WTC11 (cell line): ENCODE results near the gene NLRP1. TPM values are rescaled to one million over a fixed set of nuclear protein-coding genes. Genes with fewer than 3 reads are reported as not detected.

Source experiments
- ATAC-seq: fragments of 200-7000 bp; cut with Tn5 transposase; 2 replicates; pipeline ENCODE4 v1.10.0; 2021; ENCODE audit warnings: mild to moderate bottlenecking, moderate library complexity
- CTCF ChIA-PET: fragments of 300-600 bp; sonication (Branson Sonifier 250); formaldehyde crosslinking; loops from one replicate; lab custom pipeline; 2021; ENCODE audit warnings: antibody characterized with exemption; lab: Charles Lee
- POLR2A ChIA-PET: fragments of 350-600 bp; sonication (Branson Sonifier 250); formaldehyde crosslinking; loops from one replicate; lab custom pipeline; 2021; ENCODE audit warnings: antibody characterized with exemption; lab: Charles Lee
- DNase-seq: peaks from one replicate; pipeline ENCODE4 v3.0.0; 2021; ENCODE audit warnings: low spot score
- H3K27ac Mint-ChIP-seq: 2 replicates; pipeline ENCODE4 v1.8.0; 2021; ENCODE audit warnings: mixed read lengths
- H3K27me3 Mint-ChIP-seq: 2 replicates; pipeline ENCODE4 v1.8.0; 2021; ENCODE audit warnings: low read depth, mild to moderate bottlenecking, moderate library complexity, mixed read lengths
- H3K36me3 Mint-ChIP-seq: 2 replicates; pipeline ENCODE4 v1.8.0; 2021; ENCODE audit warnings: mixed read lengths
- H3K4me1 Mint-ChIP-seq: 2 replicates; pipeline ENCODE4 v1.8.0; 2022; ENCODE audit warnings: mixed read lengths
- H3K4me3 Mint-ChIP-seq: 2 replicates; pipeline ENCODE4 v1.8.0; 2021; ENCODE audit warnings: mild to moderate bottlenecking, moderate library complexity, mixed read lengths
- H3K9me3 Mint-ChIP-seq: 2 replicates; pipeline ENCODE4 v1.8.0; 2021; ENCODE audit warnings: mixed read lengths
- CREB1 ChIP-seq: sonication (generic); formaldehyde crosslinking; IDR thresholded peaks from 2 replicates; pipeline ENCODE4 v1.8.0; 2023; ENCODE audit warnings: mild to moderate bottlenecking, missing genetic modification reagents
- CREM ChIP-seq: sonication (generic); formaldehyde crosslinking; IDR thresholded peaks from 2 replicates; pipeline ENCODE4 v1.8.1; 2022; ENCODE audit warnings: mild to moderate bottlenecking, missing genetic modification reagents, moderate library complexity
- GRHL2 ChIP-seq: fragments of 250-450 bp; sonication (Bioruptor Pico); IDR thresholded peaks from 2 replicates; pipeline ENCODE4 v1.8.0; 2022; ENCODE audit warnings: mild to moderate bottlenecking, moderate library complexity; ENCODE audit not compliant: insufficient replicate concordance, severe bottlenecking
- JAZF1 ChIP-seq: fragments of 250-450 bp; sonication (Bioruptor Pico); IDR thresholded peaks from 2 replicates; pipeline ENCODE4 v1.9.0; 2021; ENCODE audit warnings: moderate library complexity, mild to moderate bottlenecking, inconsistent platforms
- MXD4 ChIP-seq: fragments of 250-450 bp; sonication (Bioruptor Pico); IDR thresholded peaks from 2 replicates; pipeline ENCODE4 v1.8.0; 2021; ENCODE audit warnings: mild to moderate bottlenecking, moderate library complexity, borderline replicate concordance
- NFATC4 ChIP-seq: fragments of 250-450 bp; sonication (Bioruptor Pico); IDR thresholded peaks from 2 replicates; pipeline ENCODE4 v1.9.0; 2021; ENCODE audit warnings: mild to moderate bottlenecking
- NFYB ChIP-seq: sonication (generic); formaldehyde crosslinking; conservative IDR thresholded peaks from 2 replicates; pipeline ENCODE4 v1.8.0; 2022; ENCODE audit warnings: low read depth, missing genetic modification reagents
- RELA ChIP-seq: sonication (generic); formaldehyde crosslinking; IDR thresholded peaks from 2 replicates; pipeline ENCODE4 v1.8.1; 2022; ENCODE audit warnings: missing genetic modification reagents, mild to moderate bottlenecking, borderline replicate concordance
- SMAD4 ChIP-seq: sonication (generic); formaldehyde crosslinking; IDR thresholded peaks from 2 replicates; pipeline ENCODE4 v1.8.0; 2022; ENCODE audit warnings: mild to moderate bottlenecking, missing genetic modification reagents
- ZNF219 ChIP-seq: sonication (generic); formaldehyde crosslinking; IDR thresholded peaks from 2 replicates; pipeline ENCODE4 v1.8.0; 2023; ENCODE audit warnings: missing genetic modification reagents, mild to moderate bottlenecking, borderline replicate concordance
- ZNF416 ChIP-seq: fragments of 250-450 bp; sonication (Bioruptor Pico); IDR thresholded peaks from 2 replicates; pipeline ENCODE4 v1.9.0; 2021; ENCODE audit warnings: mild to moderate bottlenecking, inconsistent platforms
- total RNA-seq: library from RNA; stranded (reverse); gene quantifications from 3 replicates; pipeline ENCODE4 v1.2.3, GENCODE V29; 2021
- TF ChIP-seq, protein P1 (sequence below): sonication (generic); formaldehyde crosslinking; IDR thresholded peaks from 2 replicates; pipeline ENCODE4 v1.8.1; 2023; ENCODE audit warnings: mild to moderate bottlenecking, missing genetic modification reagents, moderate library complexity
- TF ChIP-seq, protein P2 (sequence below): sonication (generic); formaldehyde crosslinking; IDR thresholded peaks from 2 replicates; pipeline ENCODE4 v1.8.1; 2023; ENCODE audit warnings: mild to moderate bottlenecking, missing genetic modification reagents, borderline replicate concordance
- TF ChIP-seq, protein P3 (sequence below): sonication (generic); formaldehyde crosslinking; IDR thresholded peaks from 2 replicates; pipeline ENCODE4 v1.8.0; 2023; ENCODE audit warnings: missing genetic modification reagents
- TF ChIP-seq, protein P4 (sequence below): sonication (generic); formaldehyde crosslinking; IDR thresholded peaks from 2 replicates; pipeline ENCODE4 v1.8.0; 2022; ENCODE audit warnings: missing genetic modification reagents
- TF ChIP-seq, protein P5 (sequence below): fragments of 250-450 bp; sonication (Bioruptor Pico); IDR thresholded peaks from 2 replicates; pipeline ENCODE4 v1.9.0; 2021; ENCODE audit warnings: mild to moderate bottlenecking
- TF ChIP-seq, protein P6 (sequence below): sonication (generic); formaldehyde crosslinking; IDR thresholded peaks from 2 replicates; pipeline ENCODE4 v1.8.0; 2022; ENCODE audit warnings: mild to moderate bottlenecking, missing genetic modification reagents
- TF ChIP-seq, protein P7 (sequence below): fragments of 250-450 bp; sonication (Bioruptor Pico); conservative IDR thresholded peaks from 2 replicates; pipeline ENCODE4 v1.9.0; 2021; ENCODE audit warnings: mild to moderate bottlenecking
- TF ChIP-seq, protein P8 (sequence below): sonication (generic); formaldehyde crosslinking; IDR thresholded peaks from 2 replicates; pipeline ENCODE4 v1.8.1; 2022; ENCODE audit warnings: low read depth, missing genetic modification reagents, borderline replicate concordance

The NLRP1 gene
- total RNA-seq, 1 experiment from 2014 or later = 17.6 TPM

DNA sequence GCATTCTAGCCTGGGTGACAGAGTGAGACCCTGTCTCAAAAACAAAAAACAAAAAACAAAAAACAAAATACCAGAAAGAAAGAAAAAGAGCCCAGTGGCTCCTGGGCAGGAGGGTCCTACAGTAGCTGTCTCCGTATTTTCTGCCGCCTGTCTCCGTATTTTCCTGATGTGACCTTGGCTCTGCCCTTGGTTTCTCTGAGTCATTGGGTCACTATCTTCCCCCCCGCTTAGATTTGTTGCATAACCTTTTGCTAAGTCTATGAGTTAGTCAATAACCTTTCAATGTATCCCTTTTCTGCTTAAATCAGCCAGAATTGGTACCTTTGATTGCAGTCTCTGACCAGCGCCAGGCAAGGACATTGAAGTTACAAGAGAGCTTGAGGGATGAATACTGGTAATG, 61.1 kb downstream of the NLRP1 start:
- POLR2A ChIA-PET = no interaction called here
- Mint-ChIP-seq H3K27me3 (peaks cover 3% of the 10 kb centered on the region; the same call in 1 of the 2 replicates), H3K9me3 (no peaks in the 10 kb centered on the region), H3K36me3 (no peaks in the 10 kb centered on the region), H3K27ac (no peak overlapping the region), H3K4me1 (no peaks in the 10 kb centered on the region), H3K4me3 (no peak overlapping the region)
- DNase-seq (no peak), ATAC-seq (no peak)
- CTCF ChIA-PET = interaction anchor here (1.7 kb wide), 1 partner anchor 23 kb away, joined by 11 read pairs; a partner anchor contains a TSS
- TF ChIP-seq, protein P1, sequence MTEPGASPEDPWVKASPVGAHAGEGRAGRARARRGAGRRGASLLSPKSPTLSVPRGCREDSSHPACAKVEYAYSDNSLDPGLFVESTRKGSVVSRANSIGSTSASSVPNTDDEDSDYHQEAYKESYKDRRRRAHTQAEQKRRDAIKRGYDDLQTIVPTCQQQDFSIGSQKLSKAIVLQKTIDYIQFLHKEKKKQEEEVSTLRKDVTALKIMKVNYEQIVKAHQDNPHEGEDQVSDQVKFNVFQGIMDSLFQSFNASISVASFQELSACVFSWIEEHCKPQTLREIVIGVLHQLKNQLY = no peak
- TF ChIP-seq CREM (CRISPR knock-in tag) (no peak), JAZF1 (no peak), ZNF416 (CRISPR knock-in tag) (no peak), NFATC4 (no peak), SMAD4 (no peak), MXD4 (no peak), ZNF219 (CRISPR knock-in tag) (no peak), GRHL2 (no peak), CREB1 (CRISPR knock-in tag) (no peak), RELA (CRISPR knock-in tag) (no peak), NFYB (CRISPR knock-in tag) (no peak)
- TF ChIP-seq, protein P2, sequence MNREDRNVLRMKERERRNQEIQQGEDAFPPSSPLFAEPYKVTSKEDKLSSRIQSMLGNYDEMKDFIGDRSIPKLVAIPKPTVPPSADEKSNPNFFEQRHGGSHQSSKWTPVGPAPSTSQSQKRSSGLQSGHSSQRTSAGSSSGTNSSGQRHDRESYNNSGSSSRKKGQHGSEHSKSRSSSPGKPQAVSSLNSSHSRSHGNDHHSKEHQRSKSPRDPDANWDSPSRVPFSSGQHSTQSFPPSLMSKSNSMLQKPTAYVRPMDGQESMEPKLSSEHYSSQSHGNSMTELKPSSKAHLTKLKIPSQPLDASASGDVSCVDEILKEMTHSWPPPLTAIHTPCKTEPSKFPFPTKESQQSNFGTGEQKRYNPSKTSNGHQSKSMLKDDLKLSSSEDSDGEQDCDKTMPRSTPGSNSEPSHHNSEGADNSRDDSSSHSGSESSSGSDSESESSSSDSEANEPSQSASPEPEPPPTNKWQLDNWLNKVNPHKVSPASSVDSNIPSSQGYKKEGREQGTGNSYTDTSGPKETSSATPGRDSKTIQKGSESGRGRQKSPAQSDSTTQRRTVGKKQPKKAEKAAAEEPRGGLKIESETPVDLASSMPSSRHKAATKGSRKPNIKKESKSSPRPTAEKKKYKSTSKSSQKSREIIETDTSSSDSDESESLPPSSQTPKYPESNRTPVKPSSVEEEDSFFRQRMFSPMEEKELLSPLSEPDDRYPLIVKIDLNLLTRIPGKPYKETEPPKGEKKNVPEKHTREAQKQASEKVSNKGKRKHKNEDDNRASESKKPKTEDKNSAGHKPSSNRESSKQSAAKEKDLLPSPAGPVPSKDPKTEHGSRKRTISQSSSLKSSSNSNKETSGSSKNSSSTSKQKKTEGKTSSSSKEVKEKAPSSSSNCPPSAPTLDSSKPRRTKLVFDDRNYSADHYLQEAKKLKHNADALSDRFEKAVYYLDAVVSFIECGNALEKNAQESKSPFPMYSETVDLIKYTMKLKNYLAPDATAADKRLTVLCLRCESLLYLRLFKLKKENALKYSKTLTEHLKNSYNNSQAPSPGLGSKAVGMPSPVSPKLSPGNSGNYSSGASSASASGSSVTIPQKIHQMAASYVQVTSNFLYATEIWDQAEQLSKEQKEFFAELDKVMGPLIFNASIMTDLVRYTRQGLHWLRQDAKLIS = no peak
- TF ChIP-seq, protein P3, sequence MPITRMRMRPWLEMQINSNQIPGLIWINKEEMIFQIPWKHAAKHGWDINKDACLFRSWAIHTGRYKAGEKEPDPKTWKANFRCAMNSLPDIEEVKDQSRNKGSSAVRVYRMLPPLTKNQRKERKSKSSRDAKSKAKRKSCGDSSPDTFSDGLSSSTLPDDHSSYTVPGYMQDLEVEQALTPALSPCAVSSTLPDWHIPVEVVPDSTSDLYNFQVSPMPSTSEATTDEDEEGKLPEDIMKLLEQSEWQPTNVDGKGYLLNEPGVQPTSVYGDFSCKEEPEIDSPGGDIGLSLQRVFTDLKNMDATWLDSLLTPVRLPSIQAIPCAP (CRISPR knock-in tag) = no peak
- TF ChIP-seq, protein P4, sequence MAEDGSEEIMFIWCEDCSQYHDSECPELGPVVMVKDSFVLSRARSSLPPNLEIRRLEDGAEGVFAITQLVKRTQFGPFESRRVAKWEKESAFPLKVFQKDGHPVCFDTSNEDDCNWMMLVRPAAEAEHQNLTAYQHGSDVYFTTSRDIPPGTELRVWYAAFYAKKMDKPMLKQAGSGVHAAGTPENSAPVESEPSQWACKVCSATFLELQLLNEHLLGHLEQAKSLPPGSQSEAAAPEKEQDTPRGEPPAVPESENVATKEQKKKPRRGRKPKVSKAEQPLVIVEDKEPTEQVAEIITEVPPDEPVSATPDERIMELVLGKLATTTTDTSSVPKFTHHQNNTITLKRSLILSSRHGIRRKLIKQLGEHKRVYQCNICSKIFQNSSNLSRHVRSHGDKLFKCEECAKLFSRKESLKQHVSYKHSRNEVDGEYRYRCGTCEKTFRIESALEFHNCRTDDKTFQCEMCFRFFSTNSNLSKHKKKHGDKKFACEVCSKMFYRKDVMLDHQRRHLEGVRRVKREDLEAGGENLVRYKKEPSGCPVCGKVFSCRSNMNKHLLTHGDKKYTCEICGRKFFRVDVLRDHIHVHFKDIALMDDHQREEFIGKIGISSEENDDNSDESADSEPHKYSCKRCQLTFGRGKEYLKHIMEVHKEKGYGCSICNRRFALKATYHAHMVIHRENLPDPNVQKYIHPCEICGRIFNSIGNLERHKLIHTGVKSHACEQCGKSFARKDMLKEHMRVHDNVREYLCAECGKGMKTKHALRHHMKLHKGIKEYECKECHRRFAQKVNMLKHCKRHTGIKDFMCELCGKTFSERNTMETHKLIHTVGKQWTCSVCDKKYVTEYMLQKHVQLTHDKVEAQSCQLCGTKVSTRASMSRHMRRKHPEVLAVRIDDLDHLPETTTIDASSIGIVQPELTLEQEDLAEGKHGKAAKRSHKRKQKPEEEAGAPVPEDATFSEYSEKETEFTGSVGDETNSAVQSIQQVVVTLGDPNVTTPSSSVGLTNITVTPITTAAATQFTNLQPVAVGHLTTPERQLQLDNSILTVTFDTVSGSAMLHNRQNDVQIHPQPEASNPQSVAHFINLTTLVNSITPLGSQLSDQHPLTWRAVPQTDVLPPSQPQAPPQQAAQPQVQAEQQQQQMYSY = no peak
- TF ChIP-seq, protein P5, sequence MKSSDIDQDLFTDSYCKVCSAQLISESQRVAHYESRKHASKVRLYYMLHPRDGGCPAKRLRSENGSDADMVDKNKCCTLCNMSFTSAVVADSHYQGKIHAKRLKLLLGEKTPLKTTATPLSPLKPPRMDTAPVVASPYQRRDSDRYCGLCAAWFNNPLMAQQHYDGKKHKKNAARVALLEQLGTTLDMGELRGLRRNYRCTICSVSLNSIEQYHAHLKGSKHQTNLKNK (CRISPR knock-in tag) = no peak
- TF ChIP-seq, protein P6, sequence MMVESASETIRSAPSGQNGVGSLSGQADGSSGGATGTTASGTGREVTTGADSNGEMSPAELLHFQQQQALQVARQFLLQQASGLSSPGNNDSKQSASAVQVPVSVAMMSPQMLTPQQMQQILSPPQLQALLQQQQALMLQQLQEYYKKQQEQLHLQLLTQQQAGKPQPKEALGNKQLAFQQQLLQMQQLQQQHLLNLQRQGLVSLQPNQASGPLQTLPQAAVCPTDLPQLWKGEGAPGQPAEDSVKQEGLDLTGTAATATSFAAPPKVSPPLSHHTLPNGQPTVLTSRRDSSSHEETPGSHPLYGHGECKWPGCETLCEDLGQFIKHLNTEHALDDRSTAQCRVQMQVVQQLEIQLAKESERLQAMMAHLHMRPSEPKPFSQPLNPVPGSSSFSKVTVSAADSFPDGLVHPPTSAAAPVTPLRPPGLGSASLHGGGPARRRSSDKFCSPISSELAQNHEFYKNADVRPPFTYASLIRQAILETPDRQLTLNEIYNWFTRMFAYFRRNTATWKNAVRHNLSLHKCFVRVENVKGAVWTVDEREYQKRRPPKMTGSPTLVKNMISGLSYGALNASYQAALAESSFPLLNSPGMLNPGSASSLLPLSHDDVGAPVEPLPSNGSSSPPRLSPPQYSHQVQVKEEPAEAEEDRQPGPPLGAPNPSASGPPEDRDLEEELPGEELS (CRISPR knock-in tag) = no peak
- TF ChIP-seq, protein P7, sequence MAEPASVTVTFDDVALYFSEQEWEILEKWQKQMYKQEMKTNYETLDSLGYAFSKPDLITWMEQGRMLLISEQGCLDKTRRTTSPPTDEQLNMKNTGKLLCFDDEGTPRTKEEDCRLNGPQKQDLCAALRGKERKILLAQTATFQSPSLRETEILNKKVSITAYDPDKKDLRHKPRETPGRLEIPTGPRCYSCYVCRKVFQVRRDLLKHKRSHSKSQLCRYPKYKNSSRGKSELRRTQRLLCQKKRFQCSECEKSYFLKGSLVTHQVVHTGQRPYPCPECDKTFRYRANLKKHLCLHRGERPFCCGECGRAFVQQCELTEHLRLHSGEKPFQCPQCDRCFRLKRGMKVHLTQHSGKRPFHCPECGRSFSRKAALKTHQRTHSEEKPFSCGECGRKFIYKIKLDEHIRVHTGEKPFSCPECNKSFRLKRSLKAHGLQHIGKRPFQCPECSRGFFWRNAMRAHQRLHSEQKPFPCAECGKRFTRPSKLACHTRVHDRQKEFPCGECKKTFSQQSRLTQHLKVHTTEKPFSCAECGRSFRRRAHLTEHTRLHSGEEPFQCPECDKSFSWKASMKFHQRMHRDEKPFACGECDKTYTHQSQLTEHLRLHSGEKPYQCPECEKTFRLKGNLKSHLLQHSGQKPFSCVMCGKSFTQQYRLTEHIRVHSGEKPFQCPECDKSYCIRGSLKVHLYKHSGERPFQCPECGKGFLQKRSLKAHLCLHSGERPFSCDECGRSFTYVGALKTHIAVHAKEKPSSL (CRISPR knock-in tag) = no peak
- TF ChIP-seq, protein P8, sequence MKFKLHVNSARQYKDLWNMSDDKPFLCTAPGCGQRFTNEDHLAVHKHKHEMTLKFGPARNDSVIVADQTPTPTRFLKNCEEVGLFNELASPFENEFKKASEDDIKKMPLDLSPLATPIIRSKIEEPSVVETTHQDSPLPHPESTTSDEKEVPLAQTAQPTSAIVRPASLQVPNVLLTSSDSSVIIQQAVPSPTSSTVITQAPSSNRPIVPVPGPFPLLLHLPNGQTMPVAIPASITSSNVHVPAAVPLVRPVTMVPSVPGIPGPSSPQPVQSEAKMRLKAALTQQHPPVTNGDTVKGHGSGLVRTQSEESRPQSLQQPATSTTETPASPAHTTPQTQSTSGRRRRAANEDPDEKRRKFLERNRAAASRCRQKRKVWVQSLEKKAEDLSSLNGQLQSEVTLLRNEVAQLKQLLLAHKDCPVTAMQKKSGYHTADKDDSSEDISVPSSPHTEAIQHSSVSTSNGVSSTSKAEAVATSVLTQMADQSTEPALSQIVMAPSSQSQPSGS (CRISPR knock-in tag) = no peak
